GM23338 (cell line): Measurements from ENCODE around the gene COPB1. TPM values are rescaled to one million over a fixed set of nuclear protein-coding genes. Genes with fewer than 3 reads are reported as not detected.

Experiments used
- ATAC-seq: fragments of 200-7000 bp; cut with Tn5 transposase; 3 replicates; pipeline ENCODE4 v1.9.1; 2020
- DNase-seq: peaks from one replicate; pipeline ENCODE4 v3.0.0-alpha.2; 2015; ENCODE audit warnings: low spot score
- H2AFZ ChIP-seq: fragments of 200-600 bp; sonication (generic); 2 replicates; pipeline ENCODE4 v1.8.0; 2016; ENCODE audit warnings: antibody characterized with exemption, mild to moderate bottlenecking, moderate library complexity
- H3F3A ChIP-seq: fragments of 200-600 bp; sonication (generic); replicated peaks from 2 replicates; pipeline ENCODE4 v1.8.0; 2017; ENCODE audit warnings: antibody characterized with exemption, mixed run types, low read depth
- H3K27ac ChIP-seq: fragments of 200-600 bp; sonication (generic); 2 replicates; pipeline ENCODE4 v1.6.1; 2016; ENCODE audit warnings: low read depth
- H3K27me3 ChIP-seq: fragments of 200-600 bp; sonication (generic); 2 replicates; pipeline ENCODE4 v1.8.0; 2016; ENCODE audit warnings: mild to moderate bottlenecking, mixed run types, moderate library complexity; ENCODE audit not compliant: insufficient read depth
- H3K36me3 ChIP-seq: fragments of 200-600 bp; sonication (generic); 2 replicates; pipeline ENCODE4 v1.8.0; 2016; ENCODE audit warnings: mild to moderate bottlenecking; ENCODE audit not compliant: insufficient read depth
- H3K4me1 ChIP-seq: fragments of 200-600 bp; sonication (generic); 2 replicates; pipeline ENCODE4 v1.8.0; 2016; ENCODE audit warnings: mild to moderate bottlenecking, moderate library complexity; ENCODE audit not compliant: insufficient read depth
- H3K4me2 ChIP-seq: fragments of 200-600 bp; sonication (generic); 2 replicates; pipeline ENCODE4 v1.7.1; 2017; ENCODE audit warnings: mixed run types
- H3K4me3 ChIP-seq: fragments of 200-600 bp; sonication (generic); 2 replicates; pipeline ENCODE4 v1.6.1; 2016; ENCODE audit warnings: mixed run types
- H3K79me2 ChIP-seq: fragments of 200-600 bp; sonication (generic); replicated peaks from 2 replicates; pipeline ENCODE4 v1.8.0; 2017; ENCODE audit warnings: mild to moderate bottlenecking; ENCODE audit not compliant: insufficient read depth
- H3K9me2 ChIP-seq: fragments of 200-600 bp; sonication (generic); 2 replicates; pipeline ENCODE4 v1.8.0; 2017; ENCODE audit not compliant: insufficient read depth
- H4K20me1 ChIP-seq: fragments of 200-600 bp; sonication (generic); replicated peaks from 2 replicates; pipeline ENCODE4 v1.8.0; 2017; ENCODE audit warnings: mild to moderate bottlenecking; ENCODE audit not compliant: insufficient read depth
- H3K27ac Mint-ChIP-seq: 2 replicates; pipeline ENCODE4 v1.8.0; 2020; ENCODE audit warnings: inconsistent platforms, mild to moderate bottlenecking, moderate library complexity, mixed read lengths
- H3K27me3 Mint-ChIP-seq: 3 replicates; pipeline ENCODE4 v1.8.0; 2022; ENCODE audit warnings: low read depth, mild to moderate bottlenecking, moderate library complexity, mixed read lengths, inconsistent platforms; ENCODE audit not compliant: insufficient read depth, poor library complexity
- H3K36me3 Mint-ChIP-seq: 3 replicates; pipeline ENCODE4 v1.8.0; 2021; ENCODE audit warnings: low read depth, mild to moderate bottlenecking, inconsistent platforms, moderate library complexity, mixed read lengths
- H3K4me1 Mint-ChIP-seq: 3 replicates; pipeline ENCODE4 v1.8.0; 2020; ENCODE audit warnings: mild to moderate bottlenecking, inconsistent platforms, mixed read lengths
- H3K4me3 Mint-ChIP-seq: 3 replicates; pipeline ENCODE4 v1.8.0; 2021; ENCODE audit warnings: moderate library complexity, mild to moderate bottlenecking, inconsistent platforms, mixed read lengths
- H3K9me3 Mint-ChIP-seq: 3 replicates; pipeline ENCODE4 v1.8.0; 2020; ENCODE audit warnings: moderate library complexity, mild to moderate bottlenecking, inconsistent platforms, mixed read lengths
- CREB1 ChIP-seq: fragments of 250-450 bp; sonication (Bioruptor Pico); IDR thresholded peaks from 2 replicates; pipeline ENCODE4 v1.5.0; 2020; ENCODE audit warnings: low read depth, mild to moderate bottlenecking, moderate library complexity
- CTCF ChIP-seq, 2 experiments: fragments of 200-600 bp in 1 of 2; sonication (generic) in 1 of 2; conservative IDR thresholded peaks; 2 replicates each; pipeline versions ENCODE4 v1.5.1 to v1.6.1; 2016 to 2017; ENCODE audit warnings: antibody characterized with exemption in 2 of 2, low read depth in 2 of 2, mild to moderate bottlenecking in 2 of 2, moderate library complexity in 1 of 2
- EZH2 ChIP-seq: fragments of 200-600 bp; sonication (generic); IDR thresholded peaks from one replicate; pipeline ENCODE4 v1.8.0; 2017; ENCODE audit warnings: antibody characterized with exemption, mild to moderate bottlenecking, low read depth; ENCODE audit not compliant: unreplicated experiment
- JUNB ChIP-seq: IDR thresholded peaks from one replicate; pipeline ENCODE4 v1.6.1; 2016; ENCODE audit warnings: antibody characterized with exemption; ENCODE audit not compliant: unreplicated experiment
- NANOG ChIP-seq: IDR thresholded peaks from 2 replicates; pipeline ENCODE4 v1.6.1; 2016; ENCODE audit warnings: antibody characterized with exemption, borderline replicate concordance
- POLR2AphosphoS5 ChIP-seq: IDR thresholded peaks from 2 replicates; pipeline ENCODE4 v1.6.1; 2016; ENCODE audit warnings: antibody characterized with exemption, low read depth
- STAT1 ChIP-seq: IDR thresholded peaks from one replicate; pipeline ENCODE4 v1.6.1; 2016; ENCODE audit warnings: antibody characterized with exemption; ENCODE audit not compliant: unreplicated experiment
- ZNF114 ChIP-seq: fragments of 250-450 bp; sonication (Bioruptor Pico); IDR thresholded peaks from 2 replicates; pipeline ENCODE4 v1.5.0; 2020; ENCODE audit warnings: mild to moderate bottlenecking, moderate library complexity
- polyA plus RNA-seq: library from polyadenylated mRNA; unstranded; fragments of >200 nt; fragmentation: Nextera tagmentation; extraction: Ambion mirVana; gene quantifications from 2 replicates; pipeline ENCODE4 v1.2.1, GENCODE V29; 2016
- total RNA-seq: library from RNA; depleted of rRNA; stranded (reverse); fragments of >200 nt; shearing (Covaris generic); gene quantifications from 2 replicates; pipeline ENCODE4 v1.2.3, GENCODE V29; 2014
- TF ChIP-seq, protein P1 (sequence below): IDR thresholded peaks from 2 replicates; pipeline ENCODE4 v1.6.1; 2016; ENCODE audit warnings: antibody characterized with exemption
- TF ChIP-seq, protein P2 (sequence below): IDR thresholded peaks from one replicate; pipeline ENCODE4 v1.6.1; 2018; ENCODE audit warnings: antibody characterized with exemption; ENCODE audit not compliant: unreplicated experiment

Gene COPB1
- total and polyA plus RNA-seq, 2 experiments from 2014 or later = 42.3 to 104 TPM

DNA sequence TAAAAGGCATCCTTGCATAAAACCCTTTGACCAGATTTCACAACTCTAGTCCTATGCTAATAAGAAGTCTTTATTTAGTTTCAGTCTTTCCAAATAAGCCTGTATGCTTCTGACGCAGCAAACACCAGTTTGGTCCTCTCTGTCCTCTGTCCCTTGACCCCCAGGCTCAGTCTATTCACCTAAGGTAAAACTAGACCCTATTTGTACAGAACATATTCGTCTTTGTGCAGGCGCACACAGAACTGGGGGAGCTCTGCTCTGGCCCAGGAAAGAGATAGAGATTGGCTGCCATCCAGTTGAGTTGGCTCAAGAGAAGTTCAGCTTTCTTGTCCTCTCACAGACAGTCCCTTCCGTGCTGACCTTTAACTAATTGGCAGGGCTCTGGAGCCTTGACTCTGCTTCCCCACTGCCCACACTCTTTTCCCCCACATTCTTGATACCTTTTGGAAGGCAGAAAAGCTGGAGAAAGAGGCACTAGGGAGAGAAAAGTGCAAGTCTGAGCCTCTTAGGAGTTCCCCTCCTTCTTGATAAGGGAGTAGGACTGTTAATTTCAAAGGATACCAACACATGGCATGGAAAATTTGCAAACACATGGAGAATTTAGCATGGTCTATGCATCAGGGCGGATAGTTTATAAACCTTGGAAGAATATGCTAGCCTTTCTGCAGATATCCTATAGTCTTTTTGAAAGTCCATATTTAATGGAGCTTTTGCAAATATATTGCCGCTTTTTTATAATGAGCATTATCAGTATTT is 41.8 kb upstream of the COPB1 start:
- Histone ChIP-seq H2AFZ (no peak overlapping the region), H3F3A (peaks cover 3% of the 10 kb centered on the region; the same call in 1 of the 2 replicates), H3K4me2 (peak overlapping the region; percentile 58; the same call in 1 of the 2 replicates), H3K79me2 (no peaks in the 10 kb centered on the region), H3K9me2 (no peaks in the 10 kb centered on the region), H3K36me3 (no peaks in the 10 kb centered on the region), H3K27me3 (no peaks in the 10 kb centered on the region), H3K4me3 (peak overlapping the region; percentile 19; the same call in 1 of the 2 replicates), H3K4me1 (peaks cover 33% of the 10 kb centered on the region), H4K20me1 (no peaks in the 10 kb centered on the region), H3K27ac (no peak overlapping the region)
- peak; percentile 41; the same call in 2 of the 3 replicates for ATAC-seq
- TF ChIP-seq STAT1 (no peak), JUNB (no peak), CTCF (conservative IDR thresholded peaks at IDR 0.05; ENCODE audit: low read depth in 2 of 2) (no peak)
- TF ChIP-seq, protein P1, sequence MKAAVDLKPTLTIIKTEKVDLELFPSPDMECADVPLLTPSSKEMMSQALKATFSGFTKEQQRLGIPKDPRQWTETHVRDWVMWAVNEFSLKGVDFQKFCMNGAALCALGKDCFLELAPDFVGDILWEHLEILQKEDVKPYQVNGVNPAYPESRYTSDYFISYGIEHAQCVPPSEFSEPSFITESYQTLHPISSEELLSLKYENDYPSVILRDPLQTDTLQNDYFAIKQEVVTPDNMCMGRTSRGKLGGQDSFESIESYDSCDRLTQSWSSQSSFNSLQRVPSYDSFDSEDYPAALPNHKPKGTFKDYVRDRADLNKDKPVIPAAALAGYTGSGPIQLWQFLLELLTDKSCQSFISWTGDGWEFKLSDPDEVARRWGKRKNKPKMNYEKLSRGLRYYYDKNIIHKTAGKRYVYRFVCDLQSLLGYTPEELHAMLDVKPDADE = no peak
- H3K27me3 Mint-ChIP-seq = no peaks in the 10 kb centered on the region
- no peaks in the 10 kb centered on the region for H3K9me3 Mint-ChIP-seq
- DNase-seq = peak; percentile 6
- H3K36me3 Mint-ChIP-seq = no peaks in the 10 kb centered on the region
- H3K27ac Mint-ChIP-seq = no peak overlapping the region
- H3K4me3 Mint-ChIP-seq = no peak overlapping the region
- peaks cover 25% of the 10 kb centered on the region for H3K4me1 Mint-ChIP-seq

DNA sequence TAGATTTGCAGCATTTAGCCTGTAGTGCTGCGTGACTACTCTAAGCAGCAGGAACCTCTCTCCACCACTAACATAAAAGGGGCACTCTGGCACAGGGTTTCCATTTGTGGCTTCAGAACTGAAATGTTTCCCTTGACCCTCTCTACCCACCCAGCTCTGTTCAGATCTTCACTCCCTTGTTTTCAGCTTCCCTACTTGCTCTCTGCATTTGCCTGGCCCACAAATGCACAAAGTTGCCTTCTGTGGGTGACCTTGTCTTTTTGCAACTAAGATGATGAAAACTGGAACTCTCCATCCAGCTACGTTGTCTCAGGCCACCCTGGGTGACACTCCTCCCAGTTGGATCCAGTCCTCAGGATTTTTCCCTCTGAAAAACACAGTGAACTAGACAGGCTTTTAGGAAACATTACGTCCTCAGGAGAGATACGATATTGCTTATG is 40.4 kb upstream of the COPB1 start:
- H3K36me3 Mint-ChIP-seq = no peaks in the 10 kb centered on the region
- H3F3A ChIP-seq = peaks cover 3% of the 10 kb centered on the region; the same call in 1 of the 2 replicates
- DNase-seq (peak; percentile 30), ATAC-seq (peak; percentile 69; the same call in 2 of the 3 replicates)
- no peaks in the 10 kb centered on the region for H3K27me3 Mint-ChIP-seq
- no peaks in the 10 kb centered on the region for H3K9me3 Mint-ChIP-seq
- no peaks in the 10 kb centered on the region for H4K20me1 ChIP-seq
- H3K27me3 ChIP-seq = no peaks in the 10 kb centered on the region
- peaks cover 33% of the 10 kb centered on the region for H3K4me1 ChIP-seq
- H3K4me3 Mint-ChIP-seq = no peak overlapping the region
- peak overlapping the region; percentile 70; the same call in 1 of the 2 replicates for H2AFZ ChIP-seq
- H3K79me2 ChIP-seq = no peaks in the 10 kb centered on the region
- no peak overlapping the region for H3K4me2 ChIP-seq
- no peak overlapping the region for H3K4me3 ChIP-seq
- no peaks in the 10 kb centered on the region for H3K36me3 ChIP-seq
- H3K9me2 ChIP-seq = no peaks in the 10 kb centered on the region
- H3K27ac Mint-ChIP-seq = no peak overlapping the region
- H3K4me1 Mint-ChIP-seq = peaks cover 25% of the 10 kb centered on the region
- no peak overlapping the region for H3K27ac ChIP-seq
- TF ChIP-seq, protein P2, sequence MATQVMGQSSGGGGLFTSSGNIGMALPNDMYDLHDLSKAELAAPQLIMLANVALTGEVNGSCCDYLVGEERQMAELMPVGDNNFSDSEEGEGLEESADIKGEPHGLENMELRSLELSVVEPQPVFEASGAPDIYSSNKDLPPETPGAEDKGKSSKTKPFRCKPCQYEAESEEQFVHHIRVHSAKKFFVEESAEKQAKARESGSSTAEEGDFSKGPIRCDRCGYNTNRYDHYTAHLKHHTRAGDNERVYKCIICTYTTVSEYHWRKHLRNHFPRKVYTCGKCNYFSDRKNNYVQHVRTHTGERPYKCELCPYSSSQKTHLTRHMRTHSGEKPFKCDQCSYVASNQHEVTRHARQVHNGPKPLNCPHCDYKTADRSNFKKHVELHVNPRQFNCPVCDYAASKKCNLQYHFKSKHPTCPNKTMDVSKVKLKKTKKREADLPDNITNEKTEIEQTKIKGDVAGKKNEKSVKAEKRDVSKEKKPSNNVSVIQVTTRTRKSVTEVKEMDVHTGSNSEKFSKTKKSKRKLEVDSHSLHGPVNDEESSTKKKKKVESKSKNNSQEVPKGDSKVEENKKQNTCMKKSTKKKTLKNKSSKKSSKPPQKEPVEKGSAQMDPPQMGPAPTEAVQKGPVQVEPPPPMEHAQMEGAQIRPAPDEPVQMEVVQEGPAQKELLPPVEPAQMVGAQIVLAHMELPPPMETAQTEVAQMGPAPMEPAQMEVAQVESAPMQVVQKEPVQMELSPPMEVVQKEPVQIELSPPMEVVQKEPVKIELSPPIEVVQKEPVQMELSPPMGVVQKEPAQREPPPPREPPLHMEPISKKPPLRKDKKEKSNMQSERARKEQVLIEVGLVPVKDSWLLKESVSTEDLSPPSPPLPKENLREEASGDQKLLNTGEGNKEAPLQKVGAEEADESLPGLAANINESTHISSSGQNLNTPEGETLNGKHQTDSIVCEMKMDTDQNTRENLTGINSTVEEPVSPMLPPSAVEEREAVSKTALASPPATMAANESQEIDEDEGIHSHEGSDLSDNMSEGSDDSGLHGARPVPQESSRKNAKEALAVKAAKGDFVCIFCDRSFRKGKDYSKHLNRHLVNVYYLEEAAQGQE = no peak
- no peak for TF ChIP-seq STAT1
- TF ChIP-seq EZH2 = no peak
- TF ChIP-seq POLR2AphosphoS5 = no peak
- TF ChIP-seq CREB1 (CRISPR knock-in tag) = no peak
- no peak for TF ChIP-seq JUNB
- TF ChIP-seq, protein P1 = no peak
- TF ChIP-seq ZNF114 (CRISPR knock-in tag) = no peak
- TF ChIP-seq NANOG = no peak
